HG03045 (cell line): ENCODE data around the gene LIPC.

Source experiments
- ATAC-seq: cut with Tn5 transposase; IDR thresholded peaks from one replicate; pipeline ENCODE4 v1.9.1; 2021; ENCODE audit warnings: mild to moderate bottlenecking, moderate library complexity; ENCODE audit not compliant: unreplicated experiment

Gene LIPC

DNA sequence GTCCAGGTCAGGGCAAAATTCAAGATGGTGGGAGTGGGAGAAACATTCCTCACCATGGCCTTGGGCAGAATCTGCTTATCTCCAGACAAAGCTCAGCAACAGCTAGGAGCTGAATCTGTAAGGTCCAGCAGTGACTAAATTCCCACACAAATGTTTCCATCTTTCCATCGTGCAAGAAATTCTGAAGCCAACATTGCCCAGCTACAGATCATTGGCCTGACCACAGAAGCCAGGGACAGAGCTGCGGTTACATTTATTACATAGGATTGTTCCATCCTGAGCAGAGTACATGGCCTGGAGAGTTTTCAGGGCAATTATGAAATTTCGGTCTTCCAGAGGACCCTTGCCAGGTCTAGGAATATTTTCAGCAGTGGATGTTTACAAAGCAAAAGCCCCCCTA lies 100.3 kb downstream of the LIPC start:
- ATAC-seq: no peak

DNA sequence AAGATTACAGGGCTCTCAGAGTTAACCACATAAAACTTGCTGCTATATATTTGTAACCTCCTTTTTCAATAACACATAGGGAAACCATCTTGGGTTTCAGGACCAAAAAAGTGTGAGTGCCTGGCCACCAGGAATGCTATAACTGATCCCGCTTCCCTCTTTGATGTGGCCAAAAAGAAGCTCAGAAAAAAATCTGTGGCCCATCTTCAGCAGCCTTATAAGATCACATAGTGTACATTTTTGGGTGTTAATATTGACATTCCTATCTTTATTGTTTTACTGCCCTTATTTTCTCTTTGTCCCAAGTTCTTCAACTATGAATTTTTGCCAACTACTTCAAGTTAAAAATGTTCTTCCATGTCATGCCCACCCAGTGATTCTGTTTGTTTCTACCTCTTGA lies 102.8 kb downstream of the LIPC start:
- no peak for ATAC-seq

DNA sequence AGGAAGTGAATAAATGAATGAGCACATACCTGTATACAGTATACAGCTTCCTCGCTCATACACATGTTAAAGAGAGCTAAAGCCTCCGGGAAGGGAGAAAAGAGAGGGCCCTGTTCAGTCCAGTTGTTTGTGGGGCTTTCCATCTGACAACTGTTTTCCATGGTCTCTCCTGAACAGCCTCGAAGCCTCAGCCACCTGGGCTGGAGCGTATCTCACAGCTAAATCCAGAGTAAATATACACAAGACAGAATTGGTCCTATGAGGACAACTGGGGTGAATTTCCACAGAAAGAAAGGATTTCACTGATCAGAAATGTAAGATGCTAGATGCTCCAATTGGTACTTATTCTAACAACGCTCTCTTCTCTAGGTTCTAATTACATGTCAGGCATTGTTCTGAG lies 103.5 kb downstream of the LIPC start:
- no peak for ATAC-seq

GRCh38 chr15:58535894-58536293 lies 104.1 kb downstream of the LIPC start:
- ATAC-seq: no peak

DNA sequence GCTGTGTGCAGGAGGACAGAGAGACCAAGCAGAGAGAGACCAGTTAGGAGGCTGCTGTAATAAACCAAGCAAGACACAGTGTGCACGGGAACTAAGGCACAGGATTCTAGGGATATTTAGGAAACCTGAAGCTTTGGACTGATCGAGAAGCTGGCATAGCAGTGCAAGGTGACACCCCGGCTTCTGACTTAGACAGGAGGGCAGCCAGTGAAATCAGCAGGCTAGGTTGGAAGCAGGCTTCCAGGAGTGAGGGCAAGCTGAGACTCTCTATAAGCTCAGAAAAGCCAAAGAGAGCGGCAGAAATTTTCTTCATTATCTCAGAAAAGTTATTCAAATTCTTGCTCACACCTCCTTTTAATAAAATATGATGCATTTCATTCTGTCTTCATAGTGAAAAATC lies 104.6 kb downstream of the LIPC start:
- no peak for ATAC-seq

GRCh38 chr15:58537033-58537432 lies 105.2 kb downstream of the LIPC start:
- no peak for ATAC-seq

- ATAC-seq: no peak
These were observed 106.5 kb downstream of the LIPC start for GRCh38 chr15:58538225-58538727.

DNA sequence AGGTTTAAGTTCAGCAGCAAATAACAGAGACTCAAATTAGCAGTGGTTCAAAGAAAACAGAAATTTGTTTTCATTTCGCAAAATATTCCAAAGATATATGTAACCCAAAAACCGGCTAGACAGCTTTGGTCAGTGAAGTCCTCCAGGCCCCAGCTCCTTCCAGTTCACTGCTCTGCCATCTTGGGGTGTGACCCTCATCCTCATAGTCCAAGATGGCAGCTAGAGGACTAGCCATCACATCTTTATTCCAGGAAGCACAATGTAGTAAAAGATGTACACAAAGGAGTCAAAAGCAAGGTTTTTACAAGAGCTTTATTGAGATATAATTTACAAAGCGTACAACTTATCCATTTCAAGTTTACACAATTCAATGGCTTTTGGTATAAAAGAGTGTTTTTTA lies 107.1 kb downstream of the LIPC start:
- ATAC-seq: no peak

- no peak for ATAC-seq
These were observed 107.8 kb downstream of the LIPC start for GRCh38 chr15:58539548-58539947.

- no peak for ATAC-seq
These were observed 109.8 kb downstream of the LIPC start for GRCh38 chr15:58541410-58542087.

DNA sequence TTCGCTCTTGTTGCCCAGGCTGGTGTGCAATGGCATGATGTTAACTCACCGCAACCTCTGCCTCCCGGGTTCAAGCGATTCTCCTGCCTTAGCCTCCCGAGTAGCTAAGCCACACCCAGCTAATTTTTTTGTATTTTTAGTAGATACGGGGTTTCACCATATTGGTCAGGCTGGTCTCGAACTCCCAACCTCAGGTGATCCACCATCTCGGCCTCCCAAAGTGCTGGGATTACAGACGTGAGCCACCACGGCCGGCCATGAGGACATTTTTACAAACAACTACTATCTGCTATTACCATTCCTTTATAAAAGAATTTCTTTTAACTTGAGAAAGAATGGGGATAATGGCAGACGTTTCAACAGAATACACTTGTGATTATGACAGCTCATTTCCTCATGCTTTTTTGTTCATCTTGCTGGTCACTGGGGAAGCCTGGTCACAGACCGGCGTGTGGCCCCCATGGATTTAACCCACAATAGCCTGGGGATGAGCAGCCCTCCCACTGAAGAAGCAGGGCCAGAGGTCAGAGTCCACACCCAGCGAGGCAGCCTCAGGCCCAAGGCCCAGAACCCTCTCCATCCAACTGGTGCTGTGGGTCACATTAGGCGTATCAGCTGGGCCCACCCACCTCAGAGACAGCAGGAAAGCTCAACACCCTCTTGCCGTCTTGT lies 112.0 kb downstream of the LIPC start:
- no peak for ATAC-seq

DNA sequence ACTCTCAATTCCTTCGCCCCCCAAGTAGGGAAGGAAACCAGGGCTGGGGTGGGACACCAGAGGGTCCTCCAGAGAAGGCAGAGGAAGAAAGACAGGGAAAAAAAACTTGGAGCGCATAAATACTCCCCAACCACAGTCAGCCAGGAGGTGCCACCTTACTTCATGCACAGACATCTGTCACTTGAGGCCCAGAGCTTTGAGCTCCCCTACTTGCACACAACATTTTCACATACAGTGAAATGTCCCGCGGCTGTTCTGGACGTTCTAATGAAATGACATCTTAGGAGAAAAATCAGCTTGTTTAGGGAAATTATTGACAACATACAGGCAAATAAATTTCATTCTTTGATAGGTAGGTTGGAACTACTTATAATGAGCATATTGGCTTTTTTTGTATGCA lies 113.0 kb downstream of the LIPC start:
- no peak for ATAC-seq

DNA sequence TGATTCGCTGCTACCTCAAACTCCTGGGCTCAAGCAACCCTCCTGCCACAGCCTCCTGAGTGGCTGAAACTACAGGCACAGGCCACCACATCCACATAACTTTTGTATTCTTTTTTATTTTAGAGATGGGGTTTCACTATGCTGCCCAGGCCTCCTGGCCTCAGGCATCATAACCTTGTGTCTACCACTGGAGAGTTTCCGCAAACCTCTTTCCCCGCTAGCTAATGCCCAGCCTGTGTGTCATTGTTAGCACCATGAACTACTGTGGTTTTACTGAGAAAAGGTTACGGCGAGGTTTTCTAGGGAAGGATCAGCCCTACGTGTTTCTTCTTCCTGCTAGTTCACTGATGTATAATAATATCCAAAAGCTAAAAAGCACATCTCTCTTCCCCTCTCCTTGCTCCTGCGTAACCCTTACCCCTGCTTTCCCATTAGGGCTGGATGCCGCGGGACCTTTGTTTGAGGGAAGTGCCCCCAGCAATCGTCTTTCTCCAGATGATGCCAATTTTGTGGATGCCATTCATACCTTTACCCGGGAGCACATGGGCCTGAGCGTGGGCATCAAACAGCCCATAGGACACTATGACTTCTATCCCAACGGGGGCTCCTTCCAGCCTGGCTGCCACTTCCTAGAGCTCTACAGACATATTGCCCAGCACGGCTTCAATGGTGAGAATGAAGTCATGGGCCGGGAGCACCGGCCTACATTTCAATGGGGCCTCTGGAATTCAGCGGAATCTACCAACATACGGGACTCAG lies 113.7 kb downstream of the LIPC start:
- ATAC-seq: no peak

GRCh38 chr15:58546066-58546591 lies 114.3 kb downstream of the LIPC start:
- no peak for ATAC-seq

DNA sequence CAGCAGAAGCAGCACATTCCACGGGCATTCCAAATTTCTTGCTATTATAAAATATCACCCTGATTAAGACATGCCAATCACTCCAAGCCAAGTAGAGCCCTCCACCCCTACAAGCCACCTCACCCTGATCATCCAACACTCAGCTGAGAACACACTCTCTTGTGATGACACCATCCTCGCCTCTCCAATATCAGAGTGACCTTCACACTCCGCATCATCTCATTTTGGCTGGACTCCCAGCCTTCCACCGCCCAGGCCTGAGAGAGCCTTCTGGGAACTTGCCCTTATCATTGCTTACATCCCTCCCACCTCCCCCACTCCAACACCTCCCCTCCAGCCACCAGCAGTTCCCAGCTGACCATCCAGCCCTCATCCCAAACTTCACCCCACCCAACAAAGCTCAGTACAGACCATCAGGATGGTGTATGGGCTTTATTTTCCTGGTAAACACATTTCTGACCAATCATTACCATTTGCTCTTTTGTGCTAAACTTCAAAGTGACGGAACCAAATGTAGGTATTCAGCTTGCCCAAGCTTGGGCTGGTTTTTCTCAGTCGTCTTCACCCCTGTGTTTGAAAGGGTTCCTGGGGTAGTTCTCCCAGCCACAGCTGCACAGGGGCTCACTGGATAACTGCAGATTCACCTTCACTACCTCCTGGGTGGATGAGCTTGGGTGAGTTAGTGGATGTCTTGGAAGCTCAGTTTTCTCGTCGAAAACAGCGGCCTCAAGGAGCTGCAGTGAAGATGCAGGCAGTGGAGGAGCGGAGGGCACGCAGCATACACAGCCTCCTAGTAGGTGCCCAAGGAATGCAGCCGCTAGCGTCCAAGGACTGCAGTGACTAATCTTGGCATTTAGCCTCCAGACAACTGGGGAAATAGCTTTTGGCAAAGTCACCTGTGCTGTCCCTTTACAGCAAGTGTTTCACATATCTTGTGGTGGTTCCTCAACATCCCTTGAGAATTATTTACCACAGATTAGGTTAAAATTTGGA lies 115.1 kb downstream of the LIPC start:
- no peak for ATAC-seq

DNA sequence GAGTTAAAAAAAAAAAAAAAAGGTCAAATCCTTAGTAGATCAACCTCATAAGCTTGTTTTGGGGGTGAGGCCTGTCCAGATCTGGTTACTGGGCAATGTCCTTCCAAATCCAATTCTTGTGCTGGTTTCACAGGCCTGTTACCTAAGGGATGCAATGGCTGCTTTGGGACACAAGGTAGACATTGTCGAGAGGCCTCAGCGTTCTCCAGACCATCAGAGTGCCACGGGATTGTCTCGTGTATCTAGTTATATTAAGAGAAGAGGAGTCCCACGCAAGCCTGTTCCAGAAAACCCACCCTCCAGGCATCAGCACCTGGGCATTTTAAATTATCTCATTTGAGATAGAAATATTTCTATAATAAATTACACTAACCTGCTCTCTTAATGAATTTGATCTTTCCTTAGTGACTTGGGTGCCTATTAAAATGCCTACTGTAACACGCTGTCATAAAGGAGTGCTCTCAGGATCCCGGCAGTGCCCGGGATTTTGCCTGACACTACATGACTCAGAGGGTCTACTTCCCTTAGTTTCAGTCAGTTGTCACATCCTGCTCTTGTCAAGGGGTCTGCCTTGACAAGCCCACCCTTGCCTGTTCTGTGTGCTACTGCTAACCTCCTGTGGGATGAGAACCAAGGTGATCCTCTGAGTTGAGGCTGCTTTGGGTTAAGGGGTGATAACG lies 116.0 kb downstream of the LIPC start:
- ATAC-seq: no peak

GRCh38 chr15:58548308-58549012 lies 116.7 kb downstream of the LIPC start:
- ATAC-seq: no peak

DNA sequence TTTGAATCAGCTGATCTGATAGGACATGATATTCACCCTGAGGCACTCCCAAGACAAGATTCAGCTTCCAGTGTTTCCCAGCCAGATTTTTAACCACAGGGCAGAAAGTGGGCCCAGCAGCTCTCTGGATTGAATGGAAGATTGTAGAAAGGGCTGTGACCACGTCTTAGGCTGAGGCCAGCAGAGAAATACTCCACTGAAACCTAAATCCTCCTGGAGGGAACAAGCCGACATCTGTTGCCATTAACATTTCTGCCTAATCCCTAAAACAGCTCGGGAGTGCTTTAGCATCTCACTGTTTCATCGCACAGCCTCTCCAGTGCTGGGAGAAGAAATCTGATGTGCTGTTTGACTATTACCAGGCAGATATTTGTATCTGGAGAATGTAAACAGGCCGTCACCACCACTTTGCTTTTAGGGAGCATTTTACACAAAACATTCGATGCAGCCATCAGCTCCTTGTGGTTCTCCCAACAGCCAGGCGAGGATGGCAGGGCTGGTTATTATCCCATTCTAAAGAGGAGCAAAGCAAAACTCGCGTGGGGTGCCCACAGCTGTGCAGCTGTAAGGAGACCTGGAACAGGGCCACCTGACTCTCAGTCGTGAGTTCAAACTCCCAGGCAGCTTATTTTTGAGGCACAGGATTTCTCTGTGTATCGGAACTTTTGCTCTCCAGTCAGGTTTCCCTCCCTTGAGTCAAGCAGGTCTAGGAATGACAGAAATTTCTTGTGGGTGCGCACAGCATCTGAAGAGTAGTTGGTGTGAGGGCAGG lies 117.4 kb downstream of the LIPC start:
- no peak for ATAC-seq

DNA sequence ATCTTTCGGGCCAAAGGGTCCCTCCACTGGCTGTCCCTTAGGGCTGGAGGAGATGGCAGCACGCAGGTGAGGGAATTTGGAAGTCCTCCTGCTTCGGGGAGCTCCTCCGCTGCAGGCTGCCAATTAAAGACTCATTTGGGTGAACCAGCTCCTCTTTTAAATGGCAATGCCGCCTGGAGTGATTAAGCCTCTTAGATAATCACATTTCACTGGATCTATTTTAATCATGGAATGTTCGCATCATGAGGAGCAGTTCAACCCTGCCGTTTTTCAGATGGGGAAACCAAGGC lies 117.9 kb downstream of the LIPC start:
- no peak for ATAC-seq
